Endothelial cell of umbilical vein (primary cell): ENCODE measurements around the gene ENTPD3. TPM values are rescaled to one million over a fixed set of nuclear protein-coding genes. Genes with fewer than 3 reads are reported as not detected.
A peak's percentile ranks its signal among the peaks of the same experiment; 100 is the strongest.
"Not testable (repeated sequence)": the region's sequence is repeated elsewhere in the genome, so short reads cannot be mapped to it uniquely, and the experiment has no call there.

Experiments used
- BruUV-seq: library from RNA; stranded (reverse); fragments of 400-500 nt; replicated peaks from 2 replicates; lab custom pipeline; 2021; lab: Mats Ljungman, UMichigan
- CTCF ChIA-PET: fragments of 300-600, 350-600 bp; sonication (Branson Sonifier 250); formaldehyde crosslinking; loops from one replicate; lab custom pipeline; 2021; ENCODE audit warnings: antibody characterized with exemption, inconsistent platforms; lab: Charles Lee
- POLR2A ChIA-PET: fragments of 300-600, 350-600 bp; sonication (Branson Sonifier 250); formaldehyde crosslinking; loops from one replicate; lab custom pipeline; 2021; ENCODE audit warnings: antibody characterized with exemption, inconsistent platforms; lab: Charles Lee
- DNase-seq: peaks from one replicate; pipeline ENCODE4 v3.0.0-alpha.2; 2011; ENCODE audit warnings: low read depth, low spot score
- FAIRE-seq: peaks from 2 replicates; lab custom pipeline; 2011; peaks lifted over from hg19 to GRCh38; lab: Jason Lieb, UNC
- H2AFZ ChIP-seq: 2 replicates; pipeline ENCODE4 v1.6.0; 2012; ENCODE audit warnings: low read depth, low read length, control low read depth, inconsistent platforms
- H3K27ac ChIP-seq: 2 replicates; pipeline ENCODE4 v1.5.1; 2011; ENCODE audit warnings: low read depth, mild to moderate bottlenecking, control low read depth, low read length, moderate library complexity; ENCODE audit not compliant: insufficient read depth
- H3K27me3 ChIP-seq, 2 experiments: 2 replicates each; pipeline versions ENCODE4 v1.6.0 to v1.6.1; 2011; ENCODE audit warnings: low read length in 2 of 2, mixed read lengths in 1 of 2; ENCODE audit not compliant: control insufficient read depth in 2 of 2, insufficient read depth in 2 of 2
- H3K36me3 ChIP-seq, 2 experiments: 2 replicates in 1 of 2; 3 replicates in 1 of 2; pipeline ENCODE4 v1.5.1; 2011; ENCODE audit warnings: low read length in 2 of 2, mild to moderate bottlenecking in 1 of 2, moderate library complexity in 1 of 2; ENCODE audit not compliant: control insufficient read depth in 2 of 2, insufficient read depth in 2 of 2; ENCODE audit errors: extremely low read depth in 1 of 2
- H3K4me1 ChIP-seq: 3 replicates; pipeline ENCODE4 v1.5.1; 2011; ENCODE audit warnings: mild to moderate bottlenecking, low read length; ENCODE audit not compliant: control insufficient read depth, insufficient read depth; ENCODE audit errors: extremely low read depth
- H3K4me2 ChIP-seq: 2 replicates; pipeline ENCODE4 v1.6.1; 2011; ENCODE audit warnings: low read length, control low read depth, mixed read lengths; ENCODE audit not compliant: insufficient read depth
- H3K4me3 ChIP-seq, 3 experiments: fragments of 200-600 bp in 1 of 3; sonication (generic), shearing (Covaris generic) in 1 of 3; replicated peaks in 1 of 3; 2 replicates each; pipeline ENCODE4 v1.5.1; 2011 to 2016; ENCODE audit warnings: control low read depth in 3 of 3, low read length in 3 of 3, mild to moderate bottlenecking in 2 of 3, inconsistent platforms in 1 of 3, low read depth in 1 of 3, moderate library complexity in 1 of 3; ENCODE audit not compliant: insufficient read depth in 1 of 3
- H3K79me2 ChIP-seq: 2 replicates; pipeline ENCODE4 v1.6.0; 2012; ENCODE audit warnings: low read length, inconsistent platforms; ENCODE audit not compliant: control insufficient read depth, insufficient read depth
- H3K9ac ChIP-seq: replicated peaks from 2 replicates; pipeline ENCODE3; 2011; ENCODE audit warnings: low read length, control low read depth; ENCODE audit not compliant: insufficient read depth; ENCODE audit errors: extremely low read depth
- H3K9me1 ChIP-seq: replicated peaks from 3 replicates; pipeline ENCODE4 v1.6.0; 2011; ENCODE audit warnings: mild to moderate bottlenecking, low read length; ENCODE audit not compliant: control insufficient read depth, insufficient read depth; ENCODE audit errors: extremely low read depth
- H3K9me3 ChIP-seq: replicated peaks from 2 replicates; pipeline ENCODE4 v1.5.1; 2012; ENCODE audit warnings: low read length, inconsistent platforms; ENCODE audit not compliant: control insufficient read depth, insufficient read depth
- H4K20me1 ChIP-seq: replicated peaks from 2 replicates; pipeline ENCODE3; 2011; ENCODE audit warnings: mild to moderate bottlenecking, low read length; ENCODE audit not compliant: control insufficient read depth, insufficient read depth; ENCODE audit errors: extremely low read depth
- EZH2 ChIP-seq: IDR thresholded peaks from 2 replicates; pipeline ENCODE4 v1.6.1; 2012; ENCODE audit warnings: borderline replicate concordance, low read depth, mild to moderate bottlenecking, moderate library complexity, low read length, inconsistent platforms; ENCODE audit not compliant: severe bottlenecking
- FOS ChIP-seq: IDR thresholded peaks from 2 replicates; pipeline ENCODE4 v1.6.1; 2011; ENCODE audit warnings: mild to moderate bottlenecking, low read length, moderate library complexity, borderline replicate concordance; ENCODE audit not compliant: insufficient read depth
- GATA2 ChIP-seq: IDR thresholded peaks from 2 replicates; pipeline ENCODE4 v1.7.0; 2011; ENCODE audit warnings: low read depth, mild to moderate bottlenecking, moderate library complexity, mixed read lengths, low read length; ENCODE audit not compliant: insufficient read length, insufficient read depth
- JUN ChIP-seq: IDR thresholded peaks from 2 replicates; pipeline ENCODE4 v1.6.1; 2011; ENCODE audit warnings: borderline replicate concordance, low read depth; ENCODE audit not compliant: insufficient read length, insufficient read depth
- MYC ChIP-seq: IDR thresholded peaks from one replicate; pipeline ENCODE4 v1.6.1; 2011; ENCODE audit warnings: mild to moderate bottlenecking, low read depth, low read length
- POLR2A ChIP-seq: IDR thresholded peaks from 2 replicates; pipeline ENCODE4 v1.6.1; 2012; ENCODE audit warnings: low read depth, mild to moderate bottlenecking, control low read depth, low read length
- POLR2AphosphoS5 ChIP-seq: IDR thresholded peaks from 2 replicates; pipeline ENCODE4 v1.6.1; 2012; ENCODE audit warnings: low read depth, mild to moderate bottlenecking, control low read depth, low read length, moderate library complexity; ENCODE audit not compliant: insufficient read depth
- dilution Hi-C: fragments of 300-500 bp; cut with MboI; formaldehyde crosslinking; loops from one replicate; pipeline ENCODE4 v1.15.0; 2019; ENCODE audit warnings: low sequenced_read_pairs; ENCODE audit not compliant: extremely low pct_ligation_motif_present
- intact Hi-C: fragments of 100-400 bp; cut with micrococcal nuclease; formaldehyde crosslinking; loops from one replicate; pipeline ENCODE4 v1.10.0; 2022
- polyA plus RNA-seq, 4 experiments: library from polyadenylated mRNA; depleted of rRNA in 3 of 4; stranded (reverse) in 3 of 4; unstranded in 1 of 4; fragments of >200 nt; gene quantifications; 2 replicates each; pipeline versions ENCODE4 v1.2.1 to v1.2.3, GENCODE V29; 2011 to 2012; ENCODE audit warnings: missing spikeins in 1 of 4
- total RNA-seq: library from RNA; stranded (reverse); gene quantifications from 2 replicates; pipeline ENCODE4 v1.2.3, GENCODE V29; 2021
- TF ChIP-seq, protein P1 (sequence below): IDR thresholded peaks from 2 replicates; pipeline ENCODE4 v1.6.1; 2011; ENCODE audit not compliant: insufficient read depth, insufficient read length
- TF ChIP-seq, protein P2 (sequence below), 2 donors: IDR thresholded peaks; 1 replicate in 1 of 2; 2 replicates in 1 of 2; pipeline ENCODE4 v1.5.1; 2011; ENCODE audit warnings: low read length in 2 of 2, mild to moderate bottlenecking in 2 of 2, moderate library complexity in 2 of 2, control low read depth in 1 of 2, inconsistent platforms in 1 of 2, low read depth in 1 of 2; ENCODE audit not compliant: insufficient read depth in 1 of 2; ENCODE audit errors: extremely low read depth in 1 of 2

Gene ENTPD3
- total and polyA plus RNA-seq, 2 donors (not counting 3 experiments of a cell fraction or from before 2014, with no cell fraction given), result not detected

DNA sequence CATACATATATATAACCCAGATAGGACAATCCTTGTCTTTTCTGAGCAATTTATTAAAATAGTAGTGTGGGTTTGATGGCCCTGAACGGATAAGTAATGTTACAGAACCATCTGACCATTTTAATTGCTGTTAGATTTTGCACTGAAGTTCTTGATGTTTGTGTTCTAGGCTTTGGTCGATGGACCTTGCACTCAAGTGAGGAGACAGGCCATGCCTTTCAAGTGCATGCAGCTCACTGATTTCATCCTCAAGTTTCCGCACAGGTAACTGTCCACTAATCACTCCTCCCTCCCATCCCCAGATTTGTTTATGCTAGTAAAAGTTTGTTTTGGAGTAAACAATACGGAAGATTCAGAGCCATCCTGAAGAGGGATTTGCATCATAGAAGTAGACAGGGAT, 71.5 kb downstream of the ENTPD3 start:
- FAIRE-seq (no peak), DNase-seq (no peak)
- H3K9me1 ChIP-seq, result no peaks in the 10 kb centered on the region
- CTCF ChIA-PET, result no interaction called here
- peak overlapping the region; percentile 94 for H3K9ac ChIP-seq
- no TSS peak for BruUV-seq
- no peaks in the 10 kb centered on the region for H3K9me3 ChIP-seq
- peaks cover 4% of the 10 kb centered on the region for H4K20me1 ChIP-seq
- H2AFZ ChIP-seq, result no peak overlapping the region
- peak overlapping the region; percentile 97 for H3K4me2 ChIP-seq
- no peak overlapping the region for H3K27ac ChIP-seq
- H3K36me3 ChIP-seq, result peaks cover 5 to 19% of the 10 kb centered on the region in 2 experiments
- peaks cover 14% of the 10 kb centered on the region for H3K4me1 ChIP-seq
- no peak for TF ChIP-seq GATA2
- TF ChIP-seq POLR2A, result no peak
- TF ChIP-seq, protein P1, sequence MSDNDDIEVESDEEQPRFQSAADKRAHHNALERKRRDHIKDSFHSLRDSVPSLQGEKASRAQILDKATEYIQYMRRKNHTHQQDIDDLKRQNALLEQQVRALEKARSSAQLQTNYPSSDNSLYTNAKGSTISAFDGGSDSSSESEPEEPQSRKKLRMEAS, result no peak
- no peak for TF ChIP-seq FOS
- TF ChIP-seq POLR2AphosphoS5, result no peak
- no peak for TF ChIP-seq MYC
- TF ChIP-seq EZH2, result no peak
- no peak for TF ChIP-seq JUN
- TF ChIP-seq, protein P2, sequence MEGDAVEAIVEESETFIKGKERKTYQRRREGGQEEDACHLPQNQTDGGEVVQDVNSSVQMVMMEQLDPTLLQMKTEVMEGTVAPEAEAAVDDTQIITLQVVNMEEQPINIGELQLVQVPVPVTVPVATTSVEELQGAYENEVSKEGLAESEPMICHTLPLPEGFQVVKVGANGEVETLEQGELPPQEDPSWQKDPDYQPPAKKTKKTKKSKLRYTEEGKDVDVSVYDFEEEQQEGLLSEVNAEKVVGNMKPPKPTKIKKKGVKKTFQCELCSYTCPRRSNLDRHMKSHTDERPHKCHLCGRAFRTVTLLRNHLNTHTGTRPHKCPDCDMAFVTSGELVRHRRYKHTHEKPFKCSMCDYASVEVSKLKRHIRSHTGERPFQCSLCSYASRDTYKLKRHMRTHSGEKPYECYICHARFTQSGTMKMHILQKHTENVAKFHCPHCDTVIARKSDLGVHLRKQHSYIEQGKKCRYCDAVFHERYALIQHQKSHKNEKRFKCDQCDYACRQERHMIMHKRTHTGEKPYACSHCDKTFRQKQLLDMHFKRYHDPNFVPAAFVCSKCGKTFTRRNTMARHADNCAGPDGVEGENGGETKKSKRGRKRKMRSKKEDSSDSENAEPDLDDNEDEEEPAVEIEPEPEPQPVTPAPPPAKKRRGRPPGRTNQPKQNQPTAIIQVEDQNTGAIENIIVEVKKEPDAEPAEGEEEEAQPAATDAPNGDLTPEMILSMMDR (IDR thresholded peaks at IDR 0.05; ENCODE audit: extremely low read depth in 1 of 2, insufficient read depth in 1 of 2, low read depth in 1 of 2, low read length in 2 of 2), result no peak
- H3K27me3 ChIP-seq, result no peaks in the 10 kb centered on the region
- dilution Hi-C loops, result no loop called here
- H3K79me2 ChIP-seq, result peaks cover 28% of the 10 kb centered on the region
- intact Hi-C loops, result loop anchor here (10.0 kb wide), 1 partner anchor 1074 kb away; the partner anchor contains the start of gene SLC25A38
- POLR2A ChIA-PET, result interaction anchor here (1.9 kb wide), 1 partner anchor 47 kb away, joined by 19 read pairs; the partner anchor contains the start of gene ZNF620
- H3K4me3 ChIP-seq, result peak overlapping the region; percentile 61 to 92 (median 77)

DNA sequence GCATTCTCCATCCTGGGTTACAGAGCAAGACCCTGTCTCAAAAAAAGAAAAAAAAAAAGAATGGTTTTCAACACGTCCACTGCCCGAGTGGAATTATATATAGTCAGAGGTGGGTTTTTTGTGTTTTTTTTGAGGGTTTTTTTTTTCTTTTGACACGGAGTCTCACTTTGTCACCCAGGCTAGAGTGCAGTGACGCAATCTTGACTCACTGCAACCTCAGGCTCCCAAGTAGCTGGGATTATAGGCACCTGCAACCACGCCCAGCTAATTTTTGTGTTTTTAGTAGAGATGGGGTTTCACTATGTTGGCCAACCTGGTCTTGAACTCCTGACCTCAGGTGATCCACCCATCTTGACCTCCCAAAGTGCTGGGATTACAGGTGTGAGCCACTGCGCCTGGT, 73.5 kb downstream of the ENTPD3 start:
- Histone ChIP-seq H3K79me2 (peaks cover 28% of the 10 kb centered on the region), H3K36me3 (peaks cover 14 to 31% of the 10 kb centered on the region in 2 experiments), H3K4me1 (peaks cover 11% of the 10 kb centered on the region)
- BruUV-seq, dilution Hi-C loops, H3K27me3 ChIP-seq, CTCF ChIA-PET, H3K4me2 ChIP-seq, H3K4me3 ChIP-seq, H3K9me3 ChIP-seq, H3K9me1 ChIP-seq, POLR2A ChIA-PET, FAIRE-seq, intact Hi-C loops, H4K20me1 ChIP-seq, H3K9ac ChIP-seq, H2AFZ ChIP-seq, H3K27ac ChIP-seq, DNase-seq: not testable (repeated sequence)
